GM18907 (cell line): ENCODE data around the gene TOPBP1.
"Not testable (repeated sequence)": the region's sequence is repeated elsewhere in the genome, so short reads cannot be mapped to it uniquely, and the experiment has no call there.

Source experiments
- ATAC-seq: cut with Tn5 transposase; IDR thresholded peaks from one replicate; pipeline ENCODE4 v1.9.1; 2021; ENCODE audit warnings: mild to moderate bottlenecking, moderate library complexity; ENCODE audit not compliant: unreplicated experiment

TOPBP1 gene

DNA sequence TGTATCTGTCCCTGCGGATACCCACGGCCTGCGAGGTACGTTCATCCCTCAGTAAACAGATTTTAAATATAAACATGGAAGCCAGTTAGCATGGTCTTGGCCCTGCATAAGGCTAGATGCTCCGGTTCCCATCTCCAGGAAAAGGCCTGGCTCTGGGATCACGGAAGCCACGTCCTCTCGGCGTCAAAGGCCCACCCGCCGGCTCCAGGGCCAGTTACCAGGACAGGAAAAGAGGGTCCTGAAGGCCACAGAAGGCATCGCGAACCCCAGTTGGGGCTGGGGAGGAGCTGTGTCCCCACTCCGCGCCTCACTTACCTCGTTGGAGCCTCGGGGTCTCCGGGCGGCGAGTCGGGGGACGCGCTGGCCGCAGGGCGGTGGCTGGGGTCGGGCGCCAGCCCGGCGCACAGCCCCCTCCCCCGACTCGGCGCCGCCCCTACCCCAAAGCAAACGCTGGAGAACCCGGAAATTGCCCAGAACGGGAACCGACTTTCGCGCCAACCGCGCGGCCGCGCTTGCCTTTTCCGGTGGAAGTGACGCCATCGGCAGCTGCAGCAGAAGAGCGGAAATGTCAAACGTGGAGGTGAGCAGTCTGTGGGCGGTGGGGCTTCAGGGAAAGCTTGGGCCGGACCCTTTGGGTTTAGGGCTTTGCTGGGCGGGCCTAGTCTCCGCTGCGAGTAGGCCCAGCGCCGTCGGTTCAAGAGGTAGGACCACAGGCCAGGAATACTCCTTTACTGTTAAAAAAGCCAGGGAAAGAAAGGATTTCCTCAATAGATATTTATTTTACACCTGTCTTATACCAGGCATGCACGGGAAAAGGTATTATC lies at the start of gene TOPBP1:
Gene TOPBP1, minus strand, starts transcription at position 488 of the 824 bp plus-strand sequence. CDS start 814 bp downstream, outside the sequence.
- ATAC-seq = peak; percentile 92

DNA sequence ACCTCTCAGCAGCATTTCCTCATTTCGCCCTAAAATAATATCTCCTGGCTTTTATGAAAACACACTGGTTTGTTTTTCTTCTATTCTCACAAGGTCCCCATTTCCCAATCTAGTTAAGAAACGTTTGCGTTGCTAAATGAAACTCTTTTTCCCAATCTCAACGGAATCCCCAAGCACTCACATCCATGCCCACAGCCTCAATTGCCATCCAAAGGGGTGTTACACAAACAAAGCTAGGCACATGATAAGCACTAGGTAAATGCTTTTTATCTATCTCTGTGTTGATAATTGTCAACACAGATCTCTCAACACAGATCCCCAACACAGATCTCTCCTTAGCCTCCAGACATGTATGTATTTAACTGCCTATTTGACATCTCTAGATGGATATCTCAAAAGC lies 49.3 kb upstream of the TOPBP1 start:
- no peak for ATAC-seq

DNA sequence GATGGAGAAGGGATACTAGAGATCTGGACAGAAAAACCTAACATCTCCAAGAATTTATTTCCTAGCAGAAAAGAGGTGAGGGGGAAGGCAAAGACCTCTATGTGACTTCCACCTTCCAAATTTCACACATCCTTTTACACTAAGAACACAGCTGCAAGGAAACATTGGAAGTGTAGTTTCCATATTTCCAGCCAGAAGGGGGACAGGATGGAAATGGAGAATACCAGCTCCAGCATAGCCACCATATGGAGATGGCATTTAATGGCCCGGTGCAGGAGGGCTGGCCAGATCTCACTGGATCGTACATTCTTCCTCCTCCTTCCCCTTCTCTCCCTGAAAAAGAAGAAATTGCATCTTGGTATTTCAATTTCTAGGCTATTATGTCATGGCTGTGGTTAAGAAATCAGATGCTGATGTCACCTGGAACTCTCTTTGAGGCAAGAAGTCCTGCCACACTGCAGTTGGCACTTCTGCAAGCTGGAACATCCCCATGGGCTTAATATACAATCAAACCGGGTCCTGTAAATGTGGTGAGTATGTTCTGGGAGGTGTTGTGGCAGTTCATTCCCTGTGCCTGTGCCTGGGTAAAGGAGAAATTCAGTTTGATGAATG lies 47.5 kb upstream of the TOPBP1 start:
- ATAC-seq = no peak

DNA sequence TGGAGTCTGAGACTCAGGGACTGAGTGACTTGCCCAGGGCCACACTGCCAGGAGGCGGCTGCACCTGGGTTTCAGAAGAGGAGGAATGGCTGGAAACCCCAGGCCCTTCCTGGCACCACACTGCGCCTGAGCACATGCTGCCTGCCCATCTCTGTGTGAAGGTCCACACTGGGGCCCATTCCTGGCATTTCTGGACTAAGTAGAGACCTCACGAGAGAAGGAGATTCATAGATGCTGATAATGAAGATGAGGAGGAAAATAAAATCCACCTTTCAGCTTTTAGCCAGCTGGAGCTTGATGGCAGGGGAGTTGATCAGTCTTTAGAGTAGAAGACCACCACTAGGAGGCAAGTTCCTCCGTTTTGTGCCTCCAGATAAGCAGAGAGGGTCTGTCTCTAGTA lies 44.3 kb upstream of the TOPBP1 start:
- no peak for ATAC-seq

DNA sequence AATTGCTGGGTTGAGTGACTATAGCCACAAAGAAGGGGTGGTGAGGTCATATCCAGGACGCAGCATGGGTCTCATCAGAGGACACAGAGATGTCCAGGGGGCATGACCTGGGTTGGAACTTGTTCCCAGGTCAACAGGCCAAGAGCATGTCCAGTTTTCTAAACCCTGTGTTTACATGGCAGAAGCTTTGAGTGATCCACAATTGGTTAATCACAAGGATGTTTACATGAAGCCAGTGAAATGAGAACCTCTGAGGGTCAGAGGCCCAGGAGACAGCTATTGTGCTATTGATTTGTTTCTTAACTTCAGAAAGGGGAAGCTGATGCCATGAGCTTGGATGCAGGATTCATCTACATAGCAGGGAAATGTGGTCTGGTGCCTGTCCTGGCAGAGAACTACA lies 42.2 kb upstream of the TOPBP1 start:
- ATAC-seq = no peak

DNA sequence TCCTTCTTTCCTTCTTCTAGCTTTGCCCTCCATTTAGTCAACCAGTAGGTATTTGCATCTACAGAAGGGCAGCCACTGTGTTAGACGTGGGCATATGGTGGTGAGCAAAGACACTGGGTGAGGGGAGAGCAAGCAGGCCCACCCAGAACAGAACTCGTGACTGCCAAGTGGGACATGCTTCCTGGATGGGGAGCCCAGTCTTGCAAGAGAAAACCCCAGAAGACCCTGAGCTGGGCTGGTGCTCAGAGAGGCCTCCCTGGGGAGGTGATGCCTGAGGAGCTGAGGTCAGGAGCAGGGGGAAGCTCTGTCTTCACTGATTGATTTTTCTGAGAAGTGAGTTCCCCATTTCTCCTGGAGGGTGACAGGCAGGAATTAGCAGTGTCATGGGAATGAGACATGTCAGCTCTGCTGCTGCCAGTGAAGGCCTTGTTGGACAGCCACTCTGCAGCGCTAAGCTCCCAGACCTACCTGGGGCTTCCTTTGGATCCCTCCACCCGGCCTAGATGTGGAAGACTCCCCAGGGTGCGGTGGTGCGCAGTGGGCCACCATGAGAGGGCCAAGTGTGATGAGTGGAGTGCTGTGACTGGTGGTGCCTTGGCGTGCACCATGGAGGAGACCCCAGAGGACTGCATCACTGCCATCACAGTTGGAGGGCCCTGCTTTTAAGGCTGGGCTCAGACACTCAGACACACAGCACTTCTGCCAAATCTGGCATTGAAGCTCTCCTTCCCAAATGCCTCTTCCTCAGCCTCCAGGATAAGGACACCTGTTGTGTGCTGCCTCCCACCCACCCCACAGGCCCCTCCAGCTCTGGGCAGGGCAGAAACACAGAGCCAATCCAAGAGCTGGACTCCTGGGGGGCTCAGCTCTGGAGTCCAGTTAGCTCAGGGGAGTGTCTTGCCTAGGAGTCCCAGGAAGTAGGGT lies 40.0 kb upstream of the TOPBP1 start:
- ATAC-seq = no peak

DNA sequence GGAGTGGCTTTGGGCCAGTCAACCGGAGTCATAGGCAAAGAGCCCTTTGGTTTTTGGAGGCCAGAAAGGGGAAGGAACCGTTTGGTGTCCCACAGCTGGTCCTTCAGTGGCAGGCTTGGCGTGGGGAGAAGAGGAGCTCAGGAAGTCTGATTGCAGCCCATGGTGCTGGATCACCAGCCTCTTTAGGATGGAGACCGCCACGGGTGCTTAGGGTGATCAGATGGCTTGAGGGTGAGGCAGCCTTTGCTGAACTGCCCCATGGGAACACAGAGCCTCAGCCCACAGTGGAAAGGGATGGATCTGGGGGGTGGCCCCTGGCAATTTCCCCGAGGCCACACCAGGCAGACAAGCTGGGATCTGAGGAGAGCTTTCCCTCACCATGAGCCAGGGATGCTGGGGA lies 38.6 kb upstream of the TOPBP1 start:
- ATAC-seq = no peak

DNA sequence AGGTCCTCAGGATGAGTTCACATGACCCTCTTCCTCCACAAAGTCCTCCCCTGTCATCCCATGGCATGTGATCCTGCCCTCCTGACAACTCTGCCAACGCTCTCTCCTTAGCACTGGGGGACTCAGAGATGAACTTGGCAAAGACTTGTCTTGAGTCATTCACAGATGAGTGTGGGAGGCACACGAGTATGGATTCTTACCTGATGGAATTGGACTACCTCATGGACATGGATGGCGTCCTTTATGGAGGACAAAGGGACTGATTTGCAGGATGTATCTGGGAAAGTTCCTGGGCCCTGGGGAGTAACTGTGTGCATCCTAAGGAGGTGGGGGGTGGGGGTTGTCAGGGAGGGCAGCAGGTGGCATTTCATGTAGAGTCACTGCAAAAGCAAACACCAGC lies 38.2 kb upstream of the TOPBP1 start:
- ATAC-seq = no peak

DNA sequence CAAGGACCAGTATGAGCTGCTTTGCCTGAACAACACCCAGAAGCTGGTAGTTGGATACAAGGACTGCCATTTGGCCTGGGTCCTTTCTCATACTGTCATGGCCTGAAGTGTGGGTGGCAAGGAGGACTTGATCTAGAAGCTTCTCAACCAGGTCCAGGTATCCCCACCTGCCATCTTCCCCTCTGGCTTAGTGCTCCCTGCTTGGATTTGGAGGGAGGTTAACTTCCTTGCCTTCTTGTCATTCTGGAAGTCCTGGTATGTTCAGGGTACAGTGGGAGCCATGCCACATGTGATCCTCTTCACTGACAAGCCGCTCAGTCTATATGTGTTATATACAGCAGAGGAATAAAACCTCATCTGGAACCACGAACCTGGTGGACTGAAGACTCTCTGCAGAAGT lies 37.7 kb upstream of the TOPBP1 start:
- no peak for ATAC-seq

DNA sequence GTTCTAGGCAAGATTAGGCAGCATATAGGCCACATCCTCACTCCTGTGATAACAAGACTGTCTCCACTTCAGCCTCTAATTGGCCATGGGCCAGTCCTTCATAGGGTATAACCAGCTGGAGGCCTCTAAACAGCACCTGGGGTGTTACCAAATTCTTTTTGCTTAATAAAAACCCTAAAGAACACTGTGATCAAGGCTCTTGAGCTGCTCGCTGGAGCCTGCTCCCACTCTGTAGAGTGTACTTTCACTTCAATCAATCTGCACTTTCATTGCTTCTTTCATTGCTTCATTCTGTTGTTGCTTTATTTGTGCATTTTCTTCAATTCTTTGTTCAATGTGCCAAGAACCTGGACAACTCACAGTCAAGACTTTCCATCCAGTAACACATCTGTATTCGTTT lies 36.2 kb upstream of the TOPBP1 start:
- no peak for ATAC-seq

DNA sequence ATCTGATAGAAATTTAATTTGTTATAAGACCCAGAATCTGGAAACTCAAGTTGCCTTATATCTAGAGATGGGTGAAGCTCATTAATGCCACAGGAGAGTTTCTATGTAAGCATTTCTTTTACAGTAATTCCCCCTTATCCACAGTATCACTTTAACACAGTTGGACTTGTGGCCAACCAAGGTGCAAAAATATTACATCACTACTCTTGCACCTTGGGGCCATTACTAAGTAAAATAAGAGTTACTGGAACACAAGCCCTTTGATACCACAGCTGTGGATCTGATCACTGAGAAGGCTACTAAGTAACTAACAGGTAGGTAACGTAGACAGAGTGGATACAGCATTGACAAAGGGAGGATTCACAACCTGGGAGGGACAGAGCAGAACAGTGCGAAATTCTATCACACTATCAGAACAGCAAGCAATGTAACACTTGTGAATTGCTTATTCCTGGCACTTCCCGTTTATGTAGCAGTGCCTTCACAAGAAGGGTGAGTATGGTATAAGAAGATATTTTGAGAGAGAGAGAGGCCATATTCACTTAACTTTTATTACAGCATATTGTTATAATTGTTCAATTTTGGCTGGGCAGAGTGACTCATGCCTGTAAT lies 33.9 kb upstream of the TOPBP1 start:
- ATAC-seq = no peak

DNA sequence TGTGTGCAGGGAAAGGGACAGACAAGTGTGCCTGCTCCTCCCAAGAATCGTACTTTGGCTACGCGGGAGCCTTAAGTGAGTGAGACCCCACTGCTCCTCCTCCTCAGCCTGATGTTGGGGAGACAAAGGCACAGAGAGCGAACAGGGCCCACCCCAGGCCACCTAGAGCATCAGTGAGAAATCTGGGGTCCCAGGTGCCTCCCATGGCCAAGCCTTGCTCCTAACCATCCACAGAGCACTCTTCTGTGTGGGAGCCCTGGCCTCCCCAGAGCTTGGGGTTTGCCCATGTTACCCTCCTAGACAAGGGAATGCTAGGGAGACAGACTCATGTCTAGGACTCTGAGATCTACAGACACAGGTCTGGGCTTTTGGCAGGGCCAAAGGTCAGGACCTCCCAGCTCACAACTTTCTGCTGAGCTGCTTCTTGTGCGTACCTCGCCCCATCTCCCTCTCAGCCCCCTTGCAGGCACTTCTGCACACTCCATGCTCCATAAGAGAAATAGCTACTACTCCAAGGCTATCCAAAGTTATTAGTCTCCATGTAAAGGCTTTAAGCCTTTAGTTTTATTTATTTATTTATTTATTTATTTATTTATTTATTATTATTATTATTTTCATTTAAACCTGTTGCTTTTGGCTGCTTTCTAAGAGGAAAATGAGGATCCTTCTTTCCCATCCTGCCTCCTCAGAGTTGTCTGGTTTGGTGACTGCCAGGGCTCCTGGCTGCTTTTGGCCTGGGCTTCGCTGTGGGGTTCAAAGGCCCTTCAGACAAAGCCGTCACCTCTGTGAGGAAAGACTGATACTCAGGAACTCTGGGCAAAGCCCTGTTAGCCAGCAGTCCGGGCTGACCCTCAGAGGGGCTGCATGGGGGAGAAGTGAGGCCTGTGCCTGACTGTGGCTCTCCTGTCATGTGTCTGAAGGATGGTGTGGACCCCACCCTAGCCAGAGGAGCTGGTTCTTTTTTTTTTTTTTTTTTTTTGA lies 32.8 kb upstream of the TOPBP1 start:
- ATAC-seq = no peak

DNA sequence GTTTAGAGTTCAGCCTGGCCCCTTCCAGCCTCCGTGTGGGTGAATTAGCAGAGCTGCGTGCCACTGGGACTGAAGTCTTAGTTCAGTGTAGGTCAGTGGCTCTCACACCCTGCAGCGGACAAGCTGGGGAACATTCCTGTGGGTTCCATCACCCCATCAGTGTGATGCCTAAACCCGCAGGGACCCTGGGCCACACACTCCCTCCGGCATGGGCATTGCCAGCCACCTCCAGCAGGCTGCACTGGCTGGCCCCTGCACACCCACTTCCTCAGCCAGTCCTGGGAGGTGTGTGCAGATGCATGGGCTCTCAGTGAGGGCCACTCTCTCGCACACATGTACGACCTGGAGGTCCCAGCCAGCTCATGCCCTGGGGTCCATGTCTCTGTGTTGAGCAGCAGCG lies 32.1 kb upstream of the TOPBP1 start:
- no peak for ATAC-seq

DNA sequence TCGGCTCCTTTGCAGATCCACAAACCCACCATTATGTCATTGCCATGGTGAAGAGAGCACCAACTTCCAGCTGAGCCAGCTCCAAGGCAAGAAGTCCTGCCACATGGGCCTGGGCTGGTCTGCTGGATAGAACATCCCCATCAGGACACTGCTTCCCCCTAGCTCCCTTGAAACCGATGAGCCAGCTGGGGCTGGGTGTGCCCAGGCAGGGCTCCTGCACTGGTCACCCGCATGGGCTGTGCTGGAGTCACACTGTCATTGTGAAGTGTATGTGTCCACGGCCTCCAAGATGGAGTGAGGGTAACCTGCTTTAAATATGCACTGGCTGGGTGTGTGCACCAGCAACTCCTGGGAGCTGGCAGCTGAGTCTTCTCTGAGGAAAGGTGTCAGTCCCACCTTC lies 31.0 kb upstream of the TOPBP1 start:
- ATAC-seq = no peak

DNA sequence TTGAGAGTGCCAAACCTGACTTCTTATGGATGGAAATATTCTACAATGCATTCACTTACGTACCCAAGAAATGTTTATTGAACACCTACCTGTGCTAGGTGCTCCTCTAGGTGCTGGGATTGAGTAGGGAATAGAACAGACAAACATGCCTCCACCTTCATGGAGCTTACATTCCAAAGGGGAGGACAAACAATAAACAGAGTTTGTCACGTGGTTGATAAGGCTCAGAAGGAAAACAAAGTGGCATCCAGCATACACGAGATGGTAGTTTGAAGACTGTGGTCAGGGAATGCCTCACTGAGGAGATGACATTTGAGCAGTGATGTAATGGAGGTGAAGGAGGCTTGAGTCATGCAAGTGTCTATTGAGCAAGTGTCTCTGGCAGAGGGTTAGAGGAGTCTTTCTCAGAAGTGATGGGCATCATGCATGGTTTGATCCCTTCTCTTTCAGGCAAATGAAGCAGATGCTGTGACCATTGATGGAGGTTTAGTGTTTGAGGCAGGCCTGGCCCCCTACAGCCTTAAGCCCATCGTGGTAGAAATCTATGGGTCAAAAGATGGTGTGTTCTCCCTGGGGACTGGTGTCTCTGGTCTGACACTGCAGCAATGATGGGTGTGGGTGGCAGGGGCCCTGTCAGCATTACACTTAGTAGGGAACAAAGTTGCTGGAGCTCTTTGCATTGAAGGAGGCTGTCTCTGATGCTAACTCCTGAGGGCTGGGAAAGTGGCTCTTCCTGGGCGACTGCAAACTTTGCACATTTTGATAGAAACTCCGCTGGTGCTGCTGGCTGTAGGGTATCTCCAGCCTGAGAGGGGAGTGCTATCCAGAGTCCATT lies 29.7 kb upstream of the TOPBP1 start:
- ATAC-seq = no peak

DNA sequence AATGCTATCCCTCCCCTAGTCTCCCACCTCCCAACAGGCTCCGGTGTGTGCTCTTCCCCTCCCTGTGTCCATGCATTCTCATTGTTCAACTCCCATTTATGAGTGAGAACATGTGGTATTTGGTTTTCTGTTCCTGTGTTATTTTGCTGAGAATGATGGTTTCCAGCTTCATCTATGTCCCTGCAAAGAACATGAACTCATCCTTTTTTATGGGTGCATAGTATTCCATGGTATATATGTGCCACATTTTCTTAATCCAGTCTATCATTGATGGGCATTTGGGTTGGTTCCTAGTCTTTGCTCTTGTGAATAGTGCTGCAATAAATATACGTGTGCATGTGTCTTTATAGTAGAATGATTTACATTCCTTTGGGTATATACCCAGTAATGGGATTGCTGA lies 16.3 kb upstream of the TOPBP1 start:
- ATAC-seq = not testable (repeated sequence)

DNA sequence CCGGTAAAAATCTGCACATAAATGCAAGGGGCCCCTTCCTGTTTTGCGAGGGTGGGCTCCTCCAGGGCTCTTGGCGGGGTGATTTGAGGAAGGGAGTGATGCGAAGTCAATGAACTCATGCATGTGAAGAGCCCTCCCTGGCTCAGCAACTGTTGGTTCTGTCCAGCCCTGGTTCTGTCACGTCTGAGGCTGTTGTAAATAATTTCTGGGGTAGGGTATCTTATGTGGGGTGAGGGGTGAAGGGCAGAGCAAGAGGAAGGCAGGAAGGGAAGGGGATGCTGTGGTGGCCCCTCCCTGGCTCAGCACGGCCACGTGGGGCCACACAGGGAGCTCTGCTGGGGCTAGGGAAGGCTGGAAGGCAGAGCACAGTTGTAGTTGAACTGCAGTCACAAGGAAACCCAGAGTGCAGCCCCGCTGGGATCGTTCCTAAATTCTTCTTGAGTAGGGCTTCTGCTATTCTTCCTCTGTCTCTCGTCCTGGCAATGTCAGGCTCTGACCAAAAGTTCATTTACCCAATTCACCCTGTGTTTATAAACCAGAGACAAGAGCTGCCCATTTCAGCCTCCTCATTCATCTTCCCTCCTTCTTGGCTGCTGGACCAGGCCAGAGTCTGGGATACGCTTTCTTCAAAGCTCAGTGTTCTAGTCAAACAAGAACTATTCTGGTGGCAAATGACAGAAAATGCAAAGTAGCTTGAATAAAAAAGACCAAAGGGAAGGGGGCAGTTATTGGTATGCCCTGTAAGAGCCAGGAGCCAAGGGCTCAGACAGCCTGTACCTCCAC lies 14.8 kb upstream of the TOPBP1 start:
- no peak for ATAC-seq

DNA sequence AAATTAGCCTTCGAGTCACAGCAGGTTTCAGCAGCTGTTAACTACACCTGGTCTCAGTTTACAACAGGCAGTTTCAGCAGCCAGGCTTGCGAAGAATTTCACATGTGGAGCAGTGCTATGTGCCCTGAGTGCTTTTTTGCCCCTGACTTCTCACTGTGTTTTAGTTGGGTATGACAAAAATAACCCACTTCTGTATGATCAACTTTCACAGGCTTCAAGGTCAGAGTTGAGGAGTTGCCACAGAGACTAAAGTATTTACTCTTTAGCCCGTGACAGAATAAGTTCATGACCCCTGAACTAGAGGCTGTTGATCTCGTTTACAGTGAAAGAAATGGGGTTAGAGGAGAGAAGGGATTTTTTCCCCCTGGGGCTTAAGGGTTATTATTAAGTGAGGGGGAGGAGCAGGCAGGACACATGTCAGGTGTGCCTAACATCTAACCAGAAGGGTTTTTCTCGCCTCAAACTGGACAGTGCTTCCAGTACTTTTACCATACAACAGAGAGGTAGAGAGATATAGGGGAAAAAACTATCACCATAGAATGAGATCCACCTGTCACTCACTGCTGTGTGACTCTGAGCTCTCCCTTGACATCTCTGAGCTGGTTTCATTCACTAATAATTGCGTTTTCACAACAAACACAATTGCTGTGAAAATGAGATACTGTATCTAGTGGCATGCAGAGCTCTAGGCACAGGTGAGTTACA lies 14.0 kb upstream of the TOPBP1 start:
- peak; percentile 72 for ATAC-seq
